ENCODE data around the gene CXCR4.

DNA sequence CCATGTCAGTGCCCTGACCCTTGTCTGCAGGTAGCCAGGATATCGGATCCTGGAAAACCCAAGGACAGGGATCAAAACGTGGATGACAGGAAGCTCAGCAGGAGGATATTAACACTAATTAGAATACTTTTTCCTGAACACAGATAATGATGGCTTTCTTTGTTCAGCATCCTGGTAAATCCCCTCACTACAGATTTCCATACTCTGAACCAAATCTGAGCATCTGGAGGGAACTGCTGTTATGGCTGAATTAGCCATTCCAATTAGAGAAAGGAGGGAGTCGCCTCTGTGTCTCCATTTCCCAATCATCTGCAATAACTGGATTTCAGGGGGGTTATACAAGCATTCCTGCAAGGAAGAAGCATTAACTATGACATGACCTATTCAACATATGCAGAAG is 24.4 kb downstream of the CXCR4 start:
- no peak for TF ChIP-seq RXRA (IDR thresholded peaks at IDR 0.05; ENCODE audit: borderline replicate concordance, low read depth)
- no peak for TF ChIP-seq GABPA (IDR thresholded peaks at IDR 0.05; ENCODE audit: low read depth)
- TF ChIP-seq POLR2AphosphoS5 (IDR thresholded peaks at IDR 0.05; ENCODE audit: low read depth, low read length): no peak
- TF ChIP-seq, protein P1, sequence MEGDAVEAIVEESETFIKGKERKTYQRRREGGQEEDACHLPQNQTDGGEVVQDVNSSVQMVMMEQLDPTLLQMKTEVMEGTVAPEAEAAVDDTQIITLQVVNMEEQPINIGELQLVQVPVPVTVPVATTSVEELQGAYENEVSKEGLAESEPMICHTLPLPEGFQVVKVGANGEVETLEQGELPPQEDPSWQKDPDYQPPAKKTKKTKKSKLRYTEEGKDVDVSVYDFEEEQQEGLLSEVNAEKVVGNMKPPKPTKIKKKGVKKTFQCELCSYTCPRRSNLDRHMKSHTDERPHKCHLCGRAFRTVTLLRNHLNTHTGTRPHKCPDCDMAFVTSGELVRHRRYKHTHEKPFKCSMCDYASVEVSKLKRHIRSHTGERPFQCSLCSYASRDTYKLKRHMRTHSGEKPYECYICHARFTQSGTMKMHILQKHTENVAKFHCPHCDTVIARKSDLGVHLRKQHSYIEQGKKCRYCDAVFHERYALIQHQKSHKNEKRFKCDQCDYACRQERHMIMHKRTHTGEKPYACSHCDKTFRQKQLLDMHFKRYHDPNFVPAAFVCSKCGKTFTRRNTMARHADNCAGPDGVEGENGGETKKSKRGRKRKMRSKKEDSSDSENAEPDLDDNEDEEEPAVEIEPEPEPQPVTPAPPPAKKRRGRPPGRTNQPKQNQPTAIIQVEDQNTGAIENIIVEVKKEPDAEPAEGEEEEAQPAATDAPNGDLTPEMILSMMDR (IDR thresholded peaks at IDR 0.05): no peak

Data from SK-N-SH (cell line).